HG03558 (cell line): Measurements from ENCODE around the gene CLEC18A.
"Not testable (repeated sequence)": the region's sequence is repeated elsewhere in the genome, so short reads cannot be mapped to it uniquely, and the experiment has no call there.

Experiments
- ATAC-seq: cut with Tn5 transposase; IDR thresholded peaks from one replicate; pipeline ENCODE4 v1.9.1; 2021; ENCODE audit warnings: moderate number of reproducible peaks; ENCODE audit not compliant: unreplicated experiment; ENCODE audit errors: extremely low read depth

The CLEC18A gene

DNA sequence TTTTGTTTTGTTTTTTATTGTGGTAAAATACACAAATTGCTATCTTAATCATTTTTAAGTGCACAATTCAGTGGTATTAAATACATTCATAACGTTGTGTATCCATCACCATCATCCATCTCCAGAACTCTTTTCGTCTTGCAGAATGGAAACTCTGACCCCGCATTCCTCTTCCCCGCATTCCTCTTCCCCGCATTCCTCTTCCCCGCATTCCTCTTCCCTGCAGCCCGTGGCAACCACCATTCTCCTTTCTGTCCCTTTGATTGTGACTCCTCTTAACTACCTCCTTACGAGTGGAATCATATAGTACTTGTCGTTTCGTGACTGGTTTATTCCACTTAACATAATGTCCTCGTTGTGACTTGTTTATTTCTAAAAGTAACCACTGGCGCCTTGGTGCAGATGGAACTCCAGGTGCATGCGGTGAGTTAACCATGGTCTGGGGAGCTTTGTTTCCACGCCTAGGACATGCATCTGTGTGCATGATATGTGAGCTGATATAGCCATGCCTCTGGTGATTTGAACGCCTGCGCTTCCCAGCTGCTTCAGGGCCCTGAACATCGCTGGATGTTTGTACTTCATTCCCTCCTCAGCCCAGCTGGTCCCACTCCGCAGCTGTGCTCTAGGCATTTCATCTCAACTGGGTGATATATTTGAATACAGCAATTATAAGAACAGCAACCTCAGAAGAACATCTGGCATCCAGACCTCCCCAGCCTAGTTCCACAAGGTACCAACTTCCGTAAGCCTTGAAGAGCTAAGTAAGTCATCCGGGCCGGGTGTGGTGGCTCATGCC lies 7.7 kb upstream of the CLEC18A start:
- ATAC-seq = not testable (repeated sequence)

DNA sequence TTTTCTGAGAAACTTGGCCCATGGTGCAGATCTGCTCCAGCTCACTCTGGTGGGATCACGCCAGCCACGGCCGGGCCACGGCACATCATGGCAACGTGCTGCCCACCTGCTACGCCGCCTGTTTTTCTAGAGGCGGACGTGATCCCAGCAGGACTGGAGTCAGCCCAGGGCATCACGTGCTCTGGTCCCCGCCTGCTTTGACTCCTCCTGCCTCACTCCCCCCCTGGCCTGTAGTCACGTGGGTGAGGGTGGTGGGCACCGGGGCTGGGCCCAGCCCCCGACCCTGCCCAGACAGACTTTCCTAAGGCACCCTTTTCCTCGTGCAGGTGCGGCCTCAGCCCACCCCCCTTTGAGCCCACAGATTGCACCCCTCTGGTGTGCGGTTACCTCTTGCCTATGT lies 723 bp upstream of the CLEC18A start:
- not testable (repeated sequence) for ATAC-seq

- not testable (repeated sequence) for ATAC-seq
Observed at GRCh38 chr16:69951672-69952031, 518 bp downstream of the CLEC18A start.

- ATAC-seq = not testable (repeated sequence)
Observed at GRCh38 chr16:69952116-69952515, 982 bp downstream of the CLEC18A start.

DNA sequence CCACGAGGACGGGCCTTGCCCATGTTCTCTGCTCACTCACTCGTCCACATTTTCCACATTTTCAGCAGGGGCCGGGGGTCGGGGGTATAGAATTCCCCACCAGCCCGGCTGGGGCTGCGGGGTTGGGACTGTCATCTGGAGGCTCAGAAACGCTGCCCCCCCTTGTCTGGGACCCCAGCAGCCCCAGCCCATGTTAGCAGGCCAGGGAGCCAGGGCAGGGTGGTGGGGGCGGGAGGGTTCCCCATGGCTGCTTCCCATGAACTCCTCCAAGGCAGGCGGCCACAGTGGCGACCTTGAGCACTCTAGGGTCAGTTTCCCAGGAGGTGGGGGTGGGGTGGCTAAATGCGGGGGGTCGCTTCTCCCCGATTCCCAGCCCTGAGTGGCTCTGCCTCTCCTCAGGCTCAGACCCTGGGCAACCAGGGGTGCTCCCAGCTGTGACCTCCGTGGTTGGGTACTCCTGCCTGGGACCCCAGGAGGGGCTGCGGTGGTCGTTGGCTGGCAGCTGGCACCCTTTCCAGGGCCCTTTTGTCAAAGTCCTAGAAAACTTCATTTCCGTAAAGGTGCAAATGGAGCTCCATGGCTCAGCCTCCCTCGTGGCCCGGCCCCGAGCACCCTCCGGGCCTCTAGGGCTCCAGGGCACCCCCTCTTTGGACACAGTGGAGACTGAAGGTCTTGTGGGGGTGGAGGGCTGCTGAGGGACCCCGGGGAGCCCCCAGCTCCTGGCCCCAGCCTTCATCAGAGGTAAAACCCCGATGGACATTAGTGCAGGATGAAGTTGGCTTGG lies 1.6 kb downstream of the CLEC18A start:
- ATAC-seq = not testable (repeated sequence)

GRCh38 chr16:69954241-69954640 lies 3.1 kb downstream of the CLEC18A start:
- not testable (repeated sequence) for ATAC-seq

DNA sequence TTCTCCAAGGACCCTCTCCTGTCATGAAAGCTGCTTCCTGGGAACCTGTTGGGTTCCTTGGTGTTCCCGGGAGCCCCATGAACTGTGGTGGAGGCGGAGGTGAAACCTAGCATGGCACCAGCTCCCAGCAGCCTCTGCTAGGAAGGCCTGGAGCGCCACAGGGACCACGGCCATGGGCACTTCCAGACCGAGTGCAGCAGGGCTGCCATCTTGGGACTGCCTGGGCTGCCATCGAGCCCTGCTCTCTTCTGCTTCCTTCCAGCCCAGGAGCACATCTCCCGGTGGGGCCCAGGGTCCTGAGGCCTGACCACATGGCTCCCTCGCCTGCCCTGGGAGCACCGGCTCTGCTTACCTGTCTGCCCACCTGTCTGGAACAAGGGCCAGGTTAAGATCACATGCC lies 12.2 kb downstream of the CLEC18A start:
- ATAC-seq = not testable (repeated sequence)

DNA sequence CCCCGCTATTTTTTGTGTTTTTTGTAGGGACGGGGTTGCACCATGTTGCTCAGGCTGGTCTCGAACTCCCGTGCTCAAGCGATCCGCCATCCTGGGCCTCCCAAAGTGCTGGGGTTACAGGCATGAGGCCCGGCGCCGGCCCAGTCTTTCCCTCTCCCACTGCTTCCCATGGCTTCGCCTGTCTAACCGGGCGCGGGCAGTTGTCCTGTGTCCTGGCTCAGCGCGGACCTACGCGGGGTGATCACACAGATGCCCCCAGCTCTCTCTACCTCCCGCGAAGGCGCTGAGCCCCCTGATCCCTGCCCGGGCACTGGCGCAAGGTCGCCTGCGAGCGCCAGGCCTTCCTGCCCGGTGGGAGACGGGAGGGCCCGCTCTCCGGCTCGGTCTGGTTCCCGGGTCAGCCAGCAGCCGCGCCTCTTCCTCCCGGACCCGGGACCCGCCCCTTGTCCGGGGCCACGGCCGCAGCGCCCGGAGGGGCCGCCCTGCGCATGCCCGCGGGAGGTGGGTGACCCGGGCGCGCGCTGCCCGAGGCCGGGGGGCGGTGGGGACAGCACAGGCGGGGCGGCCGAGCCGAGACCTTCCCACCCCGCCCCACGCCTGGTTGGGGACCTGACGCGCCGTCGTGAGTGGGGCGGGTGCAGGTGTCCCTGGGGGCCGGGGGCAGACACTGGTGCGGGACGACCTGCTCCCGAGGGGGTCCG lies 14.0 kb downstream of the CLEC18A start:
- not testable (repeated sequence) for ATAC-seq

GRCh38 chr16:69965661-69966054 lies 14.5 kb downstream of the CLEC18A start:
- ATAC-seq = not testable (repeated sequence)

GRCh38 chr16:69967688-69968087 lies 16.6 kb downstream of the CLEC18A start:
- not testable (repeated sequence) for ATAC-seq

DNA sequence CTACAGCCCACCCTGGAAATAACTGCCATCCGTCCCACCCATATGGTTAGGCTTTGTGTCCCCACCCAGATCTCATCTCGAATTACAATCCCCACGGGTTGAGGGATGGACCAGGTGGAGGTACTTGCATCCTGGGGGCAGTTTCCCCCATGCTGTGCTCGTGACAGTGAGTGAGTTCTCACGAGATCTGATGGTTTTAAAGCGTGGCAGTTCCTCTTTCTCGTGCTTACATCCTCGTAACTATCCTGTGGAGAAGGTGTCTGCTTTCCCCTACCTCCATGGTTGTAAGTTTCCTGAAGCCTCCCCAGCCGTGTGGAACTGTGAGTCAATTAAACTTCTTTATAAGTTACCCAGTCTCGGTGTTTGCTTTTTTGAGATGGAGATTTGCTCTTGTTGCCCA lies 17.0 kb downstream of the CLEC18A start:
- ATAC-seq = not testable (repeated sequence)

- ATAC-seq = not testable (repeated sequence)
Observed at GRCh38 chr16:69969657-69970056, 18.5 kb downstream of the CLEC18A start.

- not testable (repeated sequence) for ATAC-seq
Observed at GRCh38 chr16:69972120-69972519, 21.0 kb downstream of the CLEC18A start.

DNA sequence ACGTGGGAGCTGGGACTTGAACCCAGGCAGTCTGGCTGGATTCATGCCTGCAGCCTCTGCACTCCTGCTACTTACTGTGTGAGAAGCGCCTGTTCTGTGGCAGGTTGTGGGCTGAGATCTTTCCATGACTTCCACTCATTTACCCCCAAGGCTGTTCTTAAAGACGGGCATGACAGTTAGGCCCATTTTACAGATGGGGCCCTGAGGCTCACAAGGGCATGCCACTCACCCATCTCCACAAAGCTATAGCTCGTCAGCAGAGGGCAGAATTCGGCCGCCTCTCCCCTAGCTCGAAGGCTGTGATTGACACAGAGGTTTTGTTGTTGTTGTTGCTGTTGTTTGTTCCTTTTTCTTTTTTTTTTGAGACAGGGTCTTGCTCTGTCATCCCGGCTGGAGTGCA lies 21.8 kb downstream of the CLEC18A start:
- ATAC-seq = not testable (repeated sequence)

GRCh38 chr16:69985196-69985595 lies 34.1 kb downstream of the CLEC18A start:
- not testable (repeated sequence) for ATAC-seq

DNA sequence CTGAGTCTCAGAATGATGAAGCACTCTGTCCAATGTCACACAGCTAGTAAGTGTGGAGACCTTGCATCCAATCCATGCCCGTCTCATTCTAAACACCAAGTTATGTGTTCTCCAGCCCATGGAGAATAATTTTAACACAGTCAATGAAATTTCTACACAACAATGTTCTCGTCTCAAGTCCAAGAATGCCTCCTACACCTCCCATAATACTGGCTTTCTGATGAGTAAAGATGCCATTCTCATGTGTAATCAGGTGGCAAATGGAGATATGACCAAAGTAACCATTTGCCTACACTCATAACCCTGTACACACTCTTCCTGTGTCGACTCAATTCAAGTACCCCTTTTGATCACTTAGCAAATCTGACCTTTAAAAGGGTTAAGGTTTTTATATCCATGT lies 46.8 kb downstream of the CLEC18A start:
- ATAC-seq = not testable (repeated sequence)

- not testable (repeated sequence) for ATAC-seq
Observed at GRCh38 chr16:69999801-70000200, 48.7 kb downstream of the CLEC18A start.

GRCh38 chr16:70003511-70003910 lies 52.4 kb downstream of the CLEC18A start:
- not testable (repeated sequence) for ATAC-seq

GRCh38 chr16:70008604-70009003 lies 57.5 kb downstream of the CLEC18A start:
- ATAC-seq = not testable (repeated sequence)

DNA sequence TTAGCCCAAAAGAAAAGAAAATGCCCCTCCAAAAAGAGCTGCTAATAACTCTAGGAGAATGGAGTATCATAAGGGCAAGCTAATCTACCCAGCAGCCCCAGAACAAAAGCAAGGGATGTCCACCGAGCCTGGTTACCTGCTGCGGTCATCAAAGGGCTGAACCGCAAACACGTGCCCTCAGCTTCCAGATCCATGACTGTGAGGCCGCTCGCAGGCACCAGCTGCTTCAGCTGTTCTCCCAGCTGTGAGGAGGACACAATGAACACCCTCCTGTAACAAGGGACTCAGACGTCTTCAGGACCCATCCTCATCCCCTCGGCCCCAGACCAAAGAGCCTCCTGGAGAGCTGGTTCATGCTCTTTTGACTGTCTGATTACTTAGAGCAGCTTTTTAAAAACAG lies 59.5 kb downstream of the CLEC18A start:
- not testable (repeated sequence) for ATAC-seq

- ATAC-seq = not testable (repeated sequence)
Observed at GRCh38 chr16:70011120-70011519, 60.0 kb downstream of the CLEC18A start.
